Measurements from ENCODE around the gene SCUBE3. TPM values are rescaled to one million over a fixed set of nuclear protein-coding genes. Genes with fewer than 3 reads are reported as not detected.

SCUBE3 gene
- total and polyA plus RNA-seq, 2 of the 13 experiments (the other 11 are each of a cell fraction or from before 2014, with no cell fraction given) = not detected

DNA sequence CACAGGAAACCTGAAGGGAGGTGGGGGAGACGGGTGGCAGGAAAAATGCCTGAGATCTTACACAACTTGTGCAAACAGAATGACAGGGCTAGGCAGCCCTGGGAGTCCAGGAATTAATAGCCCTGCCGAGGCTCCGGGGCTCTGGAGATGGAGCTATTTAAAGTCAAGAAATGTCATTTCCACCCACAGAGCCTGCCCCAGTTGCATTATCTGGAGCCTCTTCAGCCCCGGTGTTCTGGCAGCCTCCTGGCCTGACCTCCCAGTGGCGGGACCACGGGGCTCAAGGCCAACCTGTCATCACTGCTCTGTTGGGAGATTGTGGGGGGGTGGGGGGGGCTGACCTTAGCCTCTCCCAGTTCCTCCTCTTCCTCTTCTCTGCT, 28.5 kb upstream of the SCUBE3 start (continued):
- no peak for TF ChIP-seq ZNF841 (CRISPR knock-in tag; IDR thresholded peaks at IDR 0.05; ENCODE audit: borderline replicate concordance)
- TF ChIP-seq ZNF280D (CRISPR knock-in tag; IDR thresholded peaks at IDR 0.05) = no peak
- TF ChIP-seq, protein P1, sequence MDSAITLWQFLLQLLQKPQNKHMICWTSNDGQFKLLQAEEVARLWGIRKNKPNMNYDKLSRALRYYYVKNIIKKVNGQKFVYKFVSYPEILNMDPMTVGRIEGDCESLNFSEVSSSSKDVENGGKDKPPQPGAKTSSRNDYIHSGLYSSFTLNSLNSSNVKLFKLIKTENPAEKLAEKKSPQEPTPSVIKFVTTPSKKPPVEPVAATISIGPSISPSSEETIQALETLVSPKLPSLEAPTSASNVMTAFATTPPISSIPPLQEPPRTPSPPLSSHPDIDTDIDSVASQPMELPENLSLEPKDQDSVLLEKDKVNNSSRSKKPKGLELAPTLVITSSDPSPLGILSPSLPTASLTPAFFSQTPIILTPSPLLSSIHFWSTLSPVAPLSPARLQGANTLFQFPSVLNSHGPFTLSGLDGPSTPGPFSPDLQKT (CRISPR knock-in tag; IDR thresholded peaks at IDR 0.05; ENCODE audit: borderline replicate concordance) = no peak
- TF ChIP-seq ZBTB49 (CRISPR knock-in tag; IDR thresholded peaks at IDR 0.05; ENCODE audit: borderline replicate concordance) = no peak
- TF ChIP-seq TAF15 (IDR thresholded peaks at IDR 0.05; ENCODE audit: low read depth, low read length, poor library complexity, severe bottlenecking) = no peak
- 0 out of 2 replicates have a peak, but pooled peaks have one; percentile 37 for TF ChIP-seq MEIS2 (CRISPR knock-in tag; IDR thresholded peaks at IDR 0.05)
- TF ChIP-seq NFE2 (CRISPR knock-in tag; IDR thresholded peaks at IDR 0.05) = no peak
- no peak for TF ChIP-seq RAD51 (IDR thresholded peaks at IDR 0.05; ENCODE audit: borderline replicate concordance)
- TF ChIP-seq, protein P2, sequence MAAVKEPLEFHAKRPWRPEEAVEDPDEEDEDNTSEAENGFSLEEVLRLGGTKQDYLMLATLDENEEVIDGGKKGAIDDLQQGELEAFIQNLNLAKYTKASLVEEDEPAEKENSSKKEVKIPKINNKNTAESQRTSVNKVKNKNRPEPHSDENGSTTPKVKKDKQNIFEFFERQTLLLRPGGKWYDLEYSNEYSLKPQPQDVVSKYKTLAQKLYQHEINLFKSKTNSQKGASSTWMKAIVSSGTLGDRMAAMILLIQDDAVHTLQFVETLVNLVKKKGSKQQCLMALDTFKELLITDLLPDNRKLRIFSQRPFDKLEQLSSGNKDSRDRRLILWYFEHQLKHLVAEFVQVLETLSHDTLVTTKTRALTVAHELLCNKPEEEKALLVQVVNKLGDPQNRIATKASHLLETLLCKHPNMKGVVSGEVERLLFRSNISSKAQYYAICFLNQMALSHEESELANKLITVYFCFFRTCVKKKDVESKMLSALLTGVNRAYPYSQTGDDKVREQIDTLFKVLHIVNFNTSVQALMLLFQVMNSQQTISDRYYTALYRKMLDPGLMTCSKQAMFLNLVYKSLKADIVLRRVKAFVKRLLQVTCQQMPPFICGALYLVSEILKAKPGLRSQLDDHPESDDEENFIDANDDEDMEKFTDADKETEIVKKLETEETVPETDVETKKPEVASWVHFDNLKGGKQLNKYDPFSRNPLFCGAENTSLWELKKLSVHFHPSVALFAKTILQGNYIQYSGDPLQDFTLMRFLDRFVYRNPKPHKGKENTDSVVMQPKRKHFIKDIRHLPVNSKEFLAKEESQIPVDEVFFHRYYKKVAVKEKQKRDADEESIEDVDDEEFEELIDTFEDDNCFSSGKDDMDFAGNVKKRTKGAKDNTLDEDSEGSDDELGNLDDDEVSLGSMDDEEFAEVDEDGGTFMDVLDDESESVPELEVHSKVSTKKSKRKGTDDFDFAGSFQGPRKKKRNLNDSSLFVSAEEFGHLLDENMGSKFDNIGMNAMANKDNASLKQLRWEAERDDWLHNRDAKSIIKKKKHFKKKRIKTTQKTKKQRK (IDR thresholded peaks at IDR 0.05; ENCODE audit: low read length) = no peak
- no peak for TF ChIP-seq ZMYM3 (CRISPR knock-in tag; IDR thresholded peaks at IDR 0.05)
- TF ChIP-seq, protein P3, sequence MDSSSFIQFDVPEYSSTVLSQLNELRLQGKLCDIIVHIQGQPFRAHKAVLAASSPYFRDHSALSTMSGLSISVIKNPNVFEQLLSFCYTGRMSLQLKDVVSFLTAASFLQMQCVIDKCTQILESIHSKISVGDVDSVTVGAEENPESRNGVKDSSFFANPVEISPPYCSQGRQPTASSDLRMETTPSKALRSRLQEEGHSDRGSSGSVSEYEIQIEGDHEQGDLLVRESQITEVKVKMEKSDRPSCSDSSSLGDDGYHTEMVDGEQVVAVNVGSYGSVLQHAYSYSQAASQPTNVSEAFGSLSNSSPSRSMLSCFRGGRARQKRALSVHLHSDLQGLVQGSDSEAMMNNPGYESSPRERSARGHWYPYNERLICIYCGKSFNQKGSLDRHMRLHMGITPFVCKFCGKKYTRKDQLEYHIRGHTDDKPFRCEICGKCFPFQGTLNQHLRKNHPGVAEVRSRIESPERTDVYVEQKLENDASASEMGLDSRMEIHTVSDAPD (CRISPR knock-in tag; IDR thresholded peaks at IDR 0.05) = no peak
- TF ChIP-seq THRA (CRISPR knock-in tag; IDR thresholded peaks at IDR 0.05; ENCODE audit: borderline replicate concordance) = no peak
- TF ChIP-seq RORA (CRISPR knock-in tag; IDR thresholded peaks at IDR 0.05) = no peak
- TF ChIP-seq ADNP (CRISPR knock-in tag; IDR thresholded peaks at IDR 0.05) = no peak
- TF ChIP-seq ZNF136 (CRISPR knock-in tag; IDR thresholded peaks at IDR 0.05; ENCODE audit: low read depth) = no peak
- TF ChIP-seq NRL (CRISPR knock-in tag; IDR thresholded peaks at IDR 0.05; ENCODE audit: borderline replicate concordance) = no peak
